ENCODE measurements around the gene PRICKLE2.

- TF ChIP-seq CTCF (IDR thresholded peaks at IDR 0.05) = no peak
- TF ChIP-seq POLR2A (IDR thresholded peaks at IDR 0.05) = no peak
Observed at GRCh38 chr3:64178419-64178818, 46.8 kb downstream of the PRICKLE2 start.
